Measurements from ENCODE around the gene NHERF2. TPM values are rescaled to one million over a fixed set of nuclear protein-coding genes. Genes with fewer than 3 reads are reported as not detected.
A peak's percentile ranks its signal among the peaks of the same experiment; 100 is the strongest.

Gene NHERF2
- total RNA-seq, 4 donors from 2014 or later, result 13.8 to 36.5 (median 21.8) TPM

DNA sequence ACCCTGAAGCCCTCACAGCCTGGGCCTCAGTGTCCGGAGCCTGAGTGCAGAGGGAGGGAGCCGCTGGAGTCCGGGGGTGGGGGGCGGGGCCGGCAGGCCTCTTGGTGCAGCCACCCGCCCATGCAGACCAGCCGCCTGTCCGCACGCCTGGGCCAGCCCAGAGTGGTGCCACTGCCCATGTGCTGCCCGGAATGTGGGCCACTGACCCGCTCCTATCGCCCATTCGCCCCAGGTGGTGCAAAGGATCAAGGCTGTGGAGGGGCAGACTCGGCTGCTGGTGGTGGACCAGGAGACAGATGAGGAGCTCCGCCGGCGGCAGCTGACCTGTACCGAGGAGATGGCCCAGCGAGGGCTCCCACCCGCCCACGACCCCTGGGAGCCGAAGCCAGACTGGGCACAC is 2.6 kb downstream of the NHERF2 start:
- Histone ChIP-seq H3K36me3 (no peaks in the 10 kb centered on the region), H3K4me3 (peak overlapping the region; percentile 75), H3K4me1 (peaks cover 43% of the 10 kb centered on the region), H3K27me3 (no peaks in the 10 kb centered on the region), H3K9me3 (no peaks in the 10 kb centered on the region), H3K27ac (no peak overlapping the region)
- DNase-seq (ENCODE audit: low spot score in 2 of 2), result peak in 1 of 2 donors; percentile 68
- TF ChIP-seq POLR2AphosphoS5 (IDR thresholded peaks at IDR 0.05), result no peak
- no peak for TF ChIP-seq EP300 (IDR thresholded peaks at IDR 0.05)
- TF ChIP-seq, protein P1, sequence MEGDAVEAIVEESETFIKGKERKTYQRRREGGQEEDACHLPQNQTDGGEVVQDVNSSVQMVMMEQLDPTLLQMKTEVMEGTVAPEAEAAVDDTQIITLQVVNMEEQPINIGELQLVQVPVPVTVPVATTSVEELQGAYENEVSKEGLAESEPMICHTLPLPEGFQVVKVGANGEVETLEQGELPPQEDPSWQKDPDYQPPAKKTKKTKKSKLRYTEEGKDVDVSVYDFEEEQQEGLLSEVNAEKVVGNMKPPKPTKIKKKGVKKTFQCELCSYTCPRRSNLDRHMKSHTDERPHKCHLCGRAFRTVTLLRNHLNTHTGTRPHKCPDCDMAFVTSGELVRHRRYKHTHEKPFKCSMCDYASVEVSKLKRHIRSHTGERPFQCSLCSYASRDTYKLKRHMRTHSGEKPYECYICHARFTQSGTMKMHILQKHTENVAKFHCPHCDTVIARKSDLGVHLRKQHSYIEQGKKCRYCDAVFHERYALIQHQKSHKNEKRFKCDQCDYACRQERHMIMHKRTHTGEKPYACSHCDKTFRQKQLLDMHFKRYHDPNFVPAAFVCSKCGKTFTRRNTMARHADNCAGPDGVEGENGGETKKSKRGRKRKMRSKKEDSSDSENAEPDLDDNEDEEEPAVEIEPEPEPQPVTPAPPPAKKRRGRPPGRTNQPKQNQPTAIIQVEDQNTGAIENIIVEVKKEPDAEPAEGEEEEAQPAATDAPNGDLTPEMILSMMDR (IDR thresholded peaks at IDR 0.05), result no peak
- no peak for TF ChIP-seq POLR2A (IDR thresholded peaks at IDR 0.05)
- WGBS, result 82% methylated on average over 2 of the region's 22 CpGs

DNA sequence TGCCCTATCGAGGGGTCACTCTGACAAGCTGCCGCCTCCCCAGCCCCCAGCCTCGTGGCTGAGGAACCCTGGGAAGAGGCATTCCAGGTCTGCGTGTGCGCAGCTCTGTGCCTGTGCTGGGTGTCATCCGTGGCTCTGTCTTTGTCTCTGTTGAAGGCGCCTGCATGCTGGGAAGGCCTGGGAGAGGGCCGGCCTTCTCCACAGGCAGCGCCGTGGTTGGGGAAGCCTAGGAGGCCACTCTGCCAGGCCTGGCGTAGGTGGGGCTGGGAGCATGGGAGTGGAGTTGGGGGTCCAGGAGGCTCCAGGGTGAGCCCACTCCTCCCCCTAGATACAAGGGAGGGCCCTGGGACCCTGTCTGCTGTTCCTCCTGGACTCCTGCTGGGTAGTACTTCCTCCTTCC is 3.3 kb downstream of the NHERF2 start:
- H3K4me1 ChIP-seq, result peaks cover 48% of the 10 kb centered on the region
- no peaks in the 10 kb centered on the region for H3K36me3 ChIP-seq
- DNase-seq (ENCODE audit: low spot score in 2 of 2), result no peak
- H3K4me3 ChIP-seq, result peak overlapping the region; percentile 75
- no peak overlapping the region for H3K27ac ChIP-seq
- H3K27me3 ChIP-seq, result no peaks in the 10 kb centered on the region
- WGBS, result 85% methylated on average over 9 of the region's 11 CpGs
- TF ChIP-seq POLR2A (IDR thresholded peaks at IDR 0.05) (no peak), POLR2AphosphoS5 (IDR thresholded peaks at IDR 0.05) (no peak), EP300 (IDR thresholded peaks at IDR 0.05) (no peak)
- TF ChIP-seq, protein P1 (IDR thresholded peaks at IDR 0.05), result no peak
- no peaks in the 10 kb centered on the region for H3K9me3 ChIP-seq

DNA sequence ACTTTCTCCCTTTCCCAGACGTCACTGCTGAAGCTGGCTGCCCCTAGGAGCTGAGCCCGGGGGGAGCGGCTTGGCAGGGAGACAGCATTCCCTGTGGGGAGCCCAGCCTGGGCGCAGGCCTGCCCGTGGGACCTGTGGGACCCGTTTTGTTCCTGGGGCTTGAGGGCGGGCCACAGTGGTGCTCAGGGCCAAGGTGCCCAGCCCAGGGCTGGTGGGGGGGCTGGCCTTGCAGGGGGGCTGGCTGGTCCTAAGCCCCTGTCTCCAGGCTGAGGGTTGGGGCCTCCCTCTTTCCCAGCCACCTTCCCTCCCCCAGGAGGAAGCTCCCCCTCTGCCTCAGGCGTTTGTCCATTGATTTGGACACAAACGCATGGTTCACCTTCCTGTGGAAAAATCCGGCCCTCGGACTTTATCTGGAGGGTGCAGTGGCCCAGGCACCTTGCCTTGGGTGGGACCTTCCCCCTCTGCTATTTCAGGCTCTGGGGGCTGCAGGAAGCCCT is 4.4 kb downstream of the NHERF2 start:
- WGBS, result 46% methylated on average over 3 of the region's 11 CpGs
- Histone ChIP-seq H3K4me1 (peaks cover 56% of the 10 kb centered on the region), H3K27ac (peak overlapping the region; percentile 1), H3K27me3 (no peaks in the 10 kb centered on the region), H3K36me3 (no peaks in the 10 kb centered on the region), H3K9me3 (no peaks in the 10 kb centered on the region), H3K4me3 (no peak overlapping the region)
- TF ChIP-seq POLR2AphosphoS5 (IDR thresholded peaks at IDR 0.05) (no peak), EP300 (IDR thresholded peaks at IDR 0.05) (no peak), POLR2A (IDR thresholded peaks at IDR 0.05) (no peak)
- TF ChIP-seq, protein P1 (IDR thresholded peaks at IDR 0.05), result no peak
- DNase-seq (ENCODE audit: low spot score in 2 of 2), result no peak

DNA sequence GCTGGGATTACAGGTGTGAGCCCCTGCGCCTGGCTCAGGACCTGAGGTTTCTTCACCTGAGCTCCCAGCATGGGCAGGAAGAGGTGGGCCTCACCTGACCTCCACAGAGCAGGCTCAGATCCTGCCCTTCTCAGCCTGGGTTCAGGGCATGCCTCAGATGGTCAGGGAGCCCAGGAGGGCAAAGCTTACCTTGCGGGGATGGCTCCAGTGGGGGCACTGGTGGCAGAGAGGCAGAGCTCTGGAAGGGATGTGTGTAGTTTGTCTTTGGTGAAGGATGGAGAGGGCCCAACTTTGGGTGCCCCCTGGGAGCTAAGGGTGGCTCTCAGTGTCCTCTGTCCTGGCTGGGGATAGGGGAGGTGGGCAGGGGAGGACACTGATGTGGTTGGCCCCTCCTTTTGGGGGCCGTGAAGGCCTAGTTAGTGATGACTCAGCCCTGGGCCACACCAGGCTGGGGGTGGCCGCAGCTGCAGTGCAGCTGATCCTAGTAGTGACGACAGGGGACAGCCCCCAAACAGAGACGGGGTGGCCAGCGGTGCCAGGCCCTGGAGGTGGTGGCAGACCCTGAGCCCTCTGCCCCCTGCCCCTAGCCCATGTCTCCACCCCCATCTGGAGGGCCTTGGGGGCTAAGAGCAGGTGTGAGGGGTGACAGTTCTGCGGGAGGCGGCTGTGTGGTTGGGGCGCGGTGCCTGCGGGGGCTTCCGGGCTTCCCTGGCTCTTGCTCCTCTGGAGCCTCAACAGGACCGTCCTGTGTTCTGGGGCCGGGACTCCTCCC is 5.8 kb downstream of the NHERF2 start:
- DNase-seq (ENCODE audit: low spot score in 2 of 2), result peak in 1 of 2 donors; percentile 65
- WGBS, result 73% methylated on average over 6 of the region's 15 CpGs
- H3K27ac ChIP-seq, result peak overlapping the region; percentile 80
- TF ChIP-seq POLR2AphosphoS5 (IDR thresholded peaks at IDR 0.05), result no peak
- TF ChIP-seq, protein P1 (IDR thresholded peaks at IDR 0.05), result no peak
- no peak for TF ChIP-seq POLR2A (IDR thresholded peaks at IDR 0.05)
- TF ChIP-seq EP300 (IDR thresholded peaks at IDR 0.05), result no peak
- H3K27me3 ChIP-seq, result no peaks in the 10 kb centered on the region
- H3K9me3 ChIP-seq, result no peaks in the 10 kb centered on the region
- H3K36me3 ChIP-seq, result peaks cover 4% of the 10 kb centered on the region
- peak overlapping the region; percentile 45 for H3K4me3 ChIP-seq
- peaks cover 58% of the 10 kb centered on the region for H3K4me1 ChIP-seq
